Osteocyte (in vitro differentiated cells): ENCODE results near the gene ZBTB7B. TPM values are rescaled to one million over a fixed set of nuclear protein-coding genes. Genes with fewer than 3 reads are reported as not detected.

Experiments
- DNase-seq: peaks from one replicate; pipeline ENCODE4 v3.0.0; 2021; ENCODE audit warnings: mixed read lengths; ENCODE audit not compliant: unreplicated experiment; ENCODE audit errors: extremely low spot score
- H3K27ac Mint-ChIP-seq: one replicate; pipeline ENCODE4 v1.8.0; 2021; ENCODE audit warnings: mild to moderate bottlenecking, mixed read lengths; ENCODE audit not compliant: unreplicated experiment
- H3K27me3 Mint-ChIP-seq: one replicate; pipeline ENCODE4 v1.8.0; 2021; ENCODE audit warnings: mixed read lengths; ENCODE audit not compliant: unreplicated experiment
- H3K36me3 Mint-ChIP-seq: one replicate; pipeline ENCODE4 v1.8.0; 2021; ENCODE audit warnings: mixed read lengths; ENCODE audit not compliant: unreplicated experiment
- H3K4me1 Mint-ChIP-seq: one replicate; pipeline ENCODE4 v1.8.0; 2021; ENCODE audit warnings: mixed read lengths; ENCODE audit not compliant: unreplicated experiment
- H3K4me3 Mint-ChIP-seq: one replicate; pipeline ENCODE4 v1.8.0; 2021; ENCODE audit warnings: mild to moderate bottlenecking, moderate library complexity, mixed read lengths; ENCODE audit not compliant: unreplicated experiment
- H3K9me3 Mint-ChIP-seq: one replicate; pipeline ENCODE4 v1.8.0; 2021; ENCODE audit warnings: mixed read lengths; ENCODE audit not compliant: unreplicated experiment
- total RNA-seq: library from RNA; stranded (reverse); gene quantifications from 2 replicates; pipeline ENCODE4 v1.2.1, GENCODE V29; 2021
- TF ChIP-seq, protein P1 (sequence below): fragments of 200-600 bp; sonication (generic); IDR thresholded peaks from 2 replicates; pipeline ENCODE4 v1.5.0; 2021; ENCODE audit warnings: antibody characterized with exemption, mild to moderate bottlenecking, moderate library complexity

Gene ZBTB7B
- total RNA-seq, 1 donor from 2014 or later, result 37.8 TPM

DNA sequence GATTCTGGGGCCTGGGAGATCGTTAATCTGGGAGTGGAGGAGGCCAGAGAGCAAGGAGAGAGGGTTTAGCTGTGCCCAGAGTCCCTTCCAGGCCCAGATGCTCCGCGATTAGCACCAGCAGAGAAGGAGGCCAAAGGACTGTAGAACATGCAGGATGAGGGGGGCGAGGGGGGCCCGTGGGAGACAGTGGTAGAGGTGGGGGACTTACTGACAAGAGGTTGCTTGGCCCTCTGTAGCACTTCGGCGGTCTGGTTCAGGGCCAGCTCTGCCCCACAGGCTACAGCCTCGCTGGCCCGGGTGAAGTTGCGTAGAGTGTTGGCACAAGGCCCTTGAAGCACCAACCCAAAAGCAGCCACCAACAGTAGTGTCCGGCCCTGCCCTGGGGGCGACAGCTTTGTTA lies 30.3 kb downstream of the ZBTB7B start:
- DNase-seq, result no peak
- Mint-ChIP-seq H3K4me3 (no peak overlapping the region), H3K4me1 (no peaks in the 10 kb centered on the region), H3K27ac (no peak overlapping the region), H3K27me3 (no peaks in the 10 kb centered on the region), H3K36me3 (no peaks in the 10 kb centered on the region), H3K9me3 (no peaks in the 10 kb centered on the region)
- TF ChIP-seq, protein P1, sequence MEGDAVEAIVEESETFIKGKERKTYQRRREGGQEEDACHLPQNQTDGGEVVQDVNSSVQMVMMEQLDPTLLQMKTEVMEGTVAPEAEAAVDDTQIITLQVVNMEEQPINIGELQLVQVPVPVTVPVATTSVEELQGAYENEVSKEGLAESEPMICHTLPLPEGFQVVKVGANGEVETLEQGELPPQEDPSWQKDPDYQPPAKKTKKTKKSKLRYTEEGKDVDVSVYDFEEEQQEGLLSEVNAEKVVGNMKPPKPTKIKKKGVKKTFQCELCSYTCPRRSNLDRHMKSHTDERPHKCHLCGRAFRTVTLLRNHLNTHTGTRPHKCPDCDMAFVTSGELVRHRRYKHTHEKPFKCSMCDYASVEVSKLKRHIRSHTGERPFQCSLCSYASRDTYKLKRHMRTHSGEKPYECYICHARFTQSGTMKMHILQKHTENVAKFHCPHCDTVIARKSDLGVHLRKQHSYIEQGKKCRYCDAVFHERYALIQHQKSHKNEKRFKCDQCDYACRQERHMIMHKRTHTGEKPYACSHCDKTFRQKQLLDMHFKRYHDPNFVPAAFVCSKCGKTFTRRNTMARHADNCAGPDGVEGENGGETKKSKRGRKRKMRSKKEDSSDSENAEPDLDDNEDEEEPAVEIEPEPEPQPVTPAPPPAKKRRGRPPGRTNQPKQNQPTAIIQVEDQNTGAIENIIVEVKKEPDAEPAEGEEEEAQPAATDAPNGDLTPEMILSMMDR, result no peak

DNA sequence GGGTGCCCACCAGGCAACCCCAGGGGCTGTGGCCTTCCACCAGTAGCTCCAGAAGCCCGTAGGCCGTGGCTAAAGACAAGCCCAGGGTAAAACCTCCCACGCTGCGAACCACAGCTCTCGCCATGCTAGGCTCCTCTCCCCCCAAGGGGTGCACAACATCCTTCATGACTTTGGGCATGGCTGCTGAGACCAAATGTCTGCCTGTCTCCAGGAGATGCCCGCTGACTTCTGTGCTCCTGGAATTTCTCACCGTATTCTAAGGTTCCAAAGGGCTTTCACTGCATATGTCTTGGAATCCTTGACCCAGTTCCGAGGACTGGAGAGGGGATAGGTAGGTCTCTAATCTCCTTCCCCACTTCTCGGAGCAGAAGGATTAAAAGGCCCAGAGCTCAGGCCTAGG lies 30.9 kb downstream of the ZBTB7B start, which contains the start of the genes DCST1 and DCST2:
DCST1 (plus strand) TSS at position 301 of the 400 bp plus-strand sequence. CDS start 213 bp downstream, outside the sequence.
DCST2 (minus strand) TSS at position 258 of the 400 bp plus-strand sequence; CDS start at position 178, 80 bp downstream.
- Mint-ChIP-seq H3K36me3 (no peaks in the 10 kb centered on the region), H3K4me3 (no peak within 1 kb of the TSS), H3K27me3 (no peaks in the 10 kb centered on the region), H3K27ac (no peak within 1 kb of the TSS), H3K9me3 (no peaks in the 10 kb centered on the region), H3K4me1 (no peaks in the 10 kb centered on the region)
- DNase-seq, result no peak
- TF ChIP-seq, protein P1, result no peak

DNA sequence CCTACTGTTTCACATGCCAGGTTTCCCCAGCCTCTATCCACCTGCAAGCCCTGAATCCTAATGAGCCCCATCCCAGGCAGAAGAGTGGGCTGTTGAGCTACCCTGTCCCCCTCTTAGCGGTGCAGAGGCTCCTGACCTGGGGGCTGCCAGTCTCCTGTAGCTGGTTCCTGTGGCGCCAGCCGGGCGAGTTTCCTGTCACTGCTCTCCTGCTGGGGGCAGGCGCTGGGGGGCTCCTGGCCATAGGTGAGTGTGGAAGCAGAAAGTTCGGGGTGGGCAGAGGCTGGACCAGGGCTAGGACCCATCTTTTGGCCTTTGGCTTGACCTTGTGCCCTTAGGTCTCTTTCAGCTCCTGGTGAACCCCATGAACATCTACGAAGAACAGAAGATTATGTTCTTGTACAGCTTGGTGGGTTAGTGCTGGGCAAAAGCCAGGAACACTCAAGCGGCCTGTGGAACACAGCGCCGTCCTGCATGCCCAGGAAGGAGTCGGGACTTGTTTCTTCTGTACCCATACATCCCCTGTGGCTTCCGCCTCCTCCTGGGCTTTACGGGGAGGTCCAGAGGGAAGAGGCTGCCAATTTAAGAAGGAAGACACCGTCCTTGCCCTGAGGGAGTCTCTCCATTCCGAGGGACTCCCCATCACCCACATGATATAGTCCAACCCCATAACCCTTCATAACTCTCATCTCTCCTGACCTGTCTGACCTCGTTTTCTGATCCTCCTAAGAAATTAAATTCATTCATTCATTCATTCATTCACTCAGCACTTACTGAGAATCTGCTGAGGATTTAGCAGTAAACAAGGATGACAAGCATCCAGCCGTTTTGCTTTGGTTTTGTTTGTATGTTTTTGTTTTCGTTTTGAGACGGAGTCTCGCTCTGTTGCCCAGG lies 32.0 kb downstream of the ZBTB7B start:
- Mint-ChIP-seq H3K4me1 (no peaks in the 10 kb centered on the region), H3K27me3 (no peaks in the 10 kb centered on the region), H3K4me3 (no peak overlapping the region), H3K9me3 (no peaks in the 10 kb centered on the region), H3K27ac (no peak overlapping the region), H3K36me3 (no peaks in the 10 kb centered on the region)
- TF ChIP-seq, protein P1, result no peak
- no peak for DNase-seq

DNA sequence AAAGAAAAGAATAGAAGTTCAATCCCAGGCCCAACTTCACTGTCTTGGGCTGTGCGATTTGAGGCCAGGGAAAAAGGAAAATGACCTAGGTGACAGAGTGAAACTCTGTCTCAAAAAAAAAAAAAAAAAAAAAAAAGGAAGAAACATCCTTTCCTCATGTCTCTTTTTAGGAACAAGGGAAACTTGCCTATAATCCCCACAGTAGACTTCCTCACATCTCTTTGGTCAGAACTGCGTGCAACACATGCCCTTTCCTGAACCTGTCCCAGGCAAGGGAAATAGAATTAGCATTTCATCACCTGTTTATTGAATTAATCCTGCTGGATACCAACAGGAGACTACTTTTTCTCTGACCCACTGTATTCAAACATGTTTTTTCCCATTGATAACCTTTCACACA lies 33.3 kb downstream of the ZBTB7B start:
- no peaks in the 10 kb centered on the region for H3K27me3 Mint-ChIP-seq
- no peaks in the 10 kb centered on the region for H3K4me1 Mint-ChIP-seq
- no peak for DNase-seq
- H3K27ac Mint-ChIP-seq, result no peak overlapping the region
- no peaks in the 10 kb centered on the region for H3K36me3 Mint-ChIP-seq
- H3K4me3 Mint-ChIP-seq, result no peak overlapping the region
- TF ChIP-seq, protein P1, result no peak
- H3K9me3 Mint-ChIP-seq, result no peaks in the 10 kb centered on the region

DNA sequence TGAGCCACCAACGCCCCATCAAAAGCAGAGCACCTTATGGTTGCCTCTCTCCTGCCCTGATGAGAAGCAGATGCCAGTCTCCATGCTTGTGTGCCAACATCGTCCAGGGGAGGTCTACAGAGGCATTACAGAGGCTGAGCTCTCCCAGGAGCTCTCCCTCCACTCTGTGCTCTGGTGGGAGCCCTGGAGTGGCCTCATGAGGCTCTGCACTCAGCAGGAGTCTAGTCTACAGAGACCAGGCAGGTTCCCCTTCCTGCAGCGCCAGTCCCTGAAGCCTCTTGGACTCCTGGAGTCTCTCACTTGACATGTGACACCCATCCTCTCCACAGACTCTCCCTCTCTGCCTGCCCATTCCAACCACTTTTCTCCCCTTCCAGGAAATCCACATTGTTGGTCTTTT lies 34.4 kb downstream of the ZBTB7B start:
- Mint-ChIP-seq H3K4me1 (no peaks in the 10 kb centered on the region), H3K9me3 (no peaks in the 10 kb centered on the region), H3K36me3 (no peaks in the 10 kb centered on the region), H3K27me3 (no peaks in the 10 kb centered on the region), H3K4me3 (no peak overlapping the region), H3K27ac (no peak overlapping the region)
- no peak for DNase-seq
- TF ChIP-seq, protein P1, result no peak
